Sciatic nerve (tissue), 2 donors: ENCODE results near the gene CRYGA. TPM values are rescaled to one million over a fixed set of nuclear protein-coding genes. Genes with fewer than 3 reads are reported as not detected.

Experiments
- ATAC-seq: fragments of 200-7000 bp; cut with Tn5 transposase; one replicate; pipeline ENCODE4 v1.9.1; 2020; ENCODE audit warnings: mild to moderate bottlenecking, moderate library complexity
- DNase-seq: peaks from one replicate; pipeline ENCODE4 v3.0.0-alpha.2; 2020; ENCODE audit warnings: low spot score
- intact Hi-C: fragments of 100-400 bp; cut with DNase I; formaldehyde crosslinking; loops from one replicate; pipeline ENCODE4 v1.14.2; 2022
- total RNA-seq: library from RNA; stranded (reverse); fragmentation: NEBNext Ultra II Directional; extraction: Animal tissue kit (Norgen Biotek cat#: 25700); gene quantifications from one replicate; pipeline ENCODE4 v1.2.1, GENCODE V29; 2021
- donor health status: DM: no; HTN: no; CAD: no.
- donor health status: DM: no; HTN: no; CAD: no.

The CRYGA gene, protein sequence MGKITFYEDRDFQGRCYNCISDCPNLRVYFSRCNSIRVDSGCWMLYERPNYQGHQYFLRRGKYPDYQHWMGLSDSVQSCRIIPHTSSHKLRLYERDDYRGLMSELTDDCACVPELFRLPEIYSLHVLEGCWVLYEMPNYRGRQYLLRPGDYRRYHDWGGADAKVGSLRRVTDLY
- not detected for total RNA-seq

DNA sequence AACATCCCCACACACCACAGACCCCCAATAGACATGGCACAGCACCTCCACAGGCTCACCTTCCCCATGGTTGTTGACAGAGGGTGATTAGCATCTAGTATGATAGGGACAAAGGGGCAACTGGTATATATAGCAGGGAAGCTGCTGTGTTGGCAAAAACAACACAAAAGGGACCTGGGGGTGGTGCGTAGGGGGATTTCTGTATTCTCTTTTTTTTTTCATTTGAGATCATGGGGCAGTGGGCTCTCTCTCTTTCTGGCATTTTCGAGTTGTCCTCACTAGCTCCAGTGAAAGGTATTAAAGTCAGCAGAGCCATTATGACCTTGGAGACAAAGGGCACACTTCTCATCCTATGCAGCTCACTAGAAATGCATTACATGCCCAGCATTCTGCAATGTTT, at the start of gene CRYGA:
TSS of gene CRYGA (minus strand) at position 101 of the 400 bp plus-strand sequence. CDS start at position 68, 33 bp downstream.
- intact Hi-C loops, result no loop called here
- no peak for DNase-seq
- no peak for ATAC-seq

DNA sequence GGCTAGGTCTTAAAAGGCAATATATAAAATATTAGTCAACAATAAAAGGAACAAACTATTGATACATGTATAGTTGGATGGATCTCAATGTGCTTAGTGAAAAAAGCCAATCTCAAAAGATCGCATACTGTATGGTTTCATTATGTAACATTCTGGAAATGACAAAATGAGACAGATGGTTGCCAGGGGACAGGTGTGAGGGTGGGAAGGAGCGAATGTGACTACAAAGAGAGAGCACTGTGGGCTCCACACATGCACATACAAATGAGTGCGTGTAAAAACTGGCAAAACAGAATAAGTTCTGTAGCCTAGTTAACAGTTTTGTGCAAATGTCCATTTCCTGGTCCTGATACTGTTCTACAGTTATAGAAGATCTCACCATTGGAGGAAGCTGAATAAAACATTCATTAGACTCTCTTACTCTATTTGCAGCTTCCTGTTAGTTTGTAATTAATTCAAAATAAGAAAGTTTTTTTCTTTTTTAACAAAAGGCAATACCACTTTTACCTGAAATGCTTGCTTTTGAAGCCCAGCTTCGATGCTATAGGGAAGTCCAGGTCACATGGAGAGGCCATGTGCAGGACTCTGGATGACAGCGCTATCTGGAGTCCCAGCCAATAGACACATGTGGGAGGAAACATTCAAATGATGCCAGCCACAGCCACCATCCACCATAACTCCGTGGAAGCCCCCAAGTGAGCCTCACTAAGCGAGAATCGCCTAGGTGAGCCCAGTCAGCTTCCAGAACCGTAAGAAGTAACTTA, 47.5 kb upstream of the CRYGA start:
- DNase-seq (no peak), ATAC-seq (no peak)
- intact Hi-C loops, result no loop called here

- DNase-seq (no peak), ATAC-seq (no peak)
- intact Hi-C loops, result no loop called here
Measured at GRCh38 chr2:208208335-208209085, 45.1 kb upstream of the CRYGA start.

GRCh38 chr2:208207769-208208168, 44.4 kb upstream of the CRYGA start:
- DNase-seq (no peak), ATAC-seq (no peak)
- intact Hi-C loops, result no loop called here

DNA sequence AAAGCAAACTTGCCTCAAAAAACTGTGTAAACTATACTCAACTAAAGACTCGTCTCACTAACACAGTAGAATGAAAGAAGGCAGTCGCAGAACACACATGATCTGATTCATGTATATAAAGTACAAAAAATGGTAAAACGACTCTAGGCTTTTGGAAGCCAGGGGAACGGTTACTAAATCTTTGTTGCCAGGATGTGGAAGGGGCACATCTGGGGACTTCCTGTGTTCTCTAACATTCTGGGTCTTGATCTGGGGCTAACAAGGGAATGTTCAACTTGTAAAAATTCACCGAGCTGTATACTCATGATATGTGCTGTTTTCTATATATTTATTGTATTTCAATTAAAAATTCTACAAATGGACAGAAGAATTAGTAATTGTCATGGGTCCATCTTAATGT, 40.8 kb upstream of the CRYGA start:
- DNase-seq (no peak), ATAC-seq (no peak)
- intact Hi-C loops, result no loop called here

GRCh38 chr2:208195531-208195930, 32.1 kb upstream of the CRYGA start:
- DNase-seq, result no peak
- no peak for ATAC-seq
- intact Hi-C loops, result no loop called here

DNA sequence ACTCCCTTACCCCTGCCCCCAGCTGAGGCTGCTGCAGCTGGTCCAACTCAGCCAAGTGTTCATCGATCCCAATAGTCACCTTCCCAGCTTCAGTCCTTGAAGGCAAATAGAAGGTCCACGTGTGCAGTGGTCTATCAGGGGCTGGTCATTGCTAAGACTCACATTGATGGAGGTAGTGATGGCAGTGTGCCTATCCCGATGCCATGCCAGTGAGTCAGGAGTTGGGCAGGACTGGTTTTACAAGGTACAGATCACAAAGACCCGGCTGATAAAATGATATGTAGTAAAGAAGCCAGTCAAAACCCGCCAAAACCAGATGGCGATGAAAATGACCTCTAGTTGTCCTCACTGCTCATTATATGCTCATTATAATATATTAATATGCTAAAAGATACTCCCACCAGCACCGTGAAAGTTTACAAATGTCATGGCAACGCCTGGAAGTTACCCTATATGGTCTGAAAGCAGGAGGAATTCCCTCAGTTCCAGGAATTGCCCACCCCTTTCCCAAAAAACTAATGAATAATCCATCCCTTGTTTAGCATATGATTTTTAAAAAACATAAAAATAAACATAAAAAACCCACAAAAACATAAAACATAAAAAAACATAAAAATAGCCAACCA, 29.3 kb upstream of the CRYGA start:
- no peak for ATAC-seq
- intact Hi-C loops, result no loop called here

GRCh38 chr2:208189810-208190503, 26.6 kb upstream of the CRYGA start, which contains the start of gene C2orf80:
C2orf80 (minus strand) TSS chr2:208190030; CDS start chr2:208186986, 3,044 bp downstream.
- intact Hi-C loops, result no loop called here
- no peak for DNase-seq
- no peak for ATAC-seq

More for the DNA sequence above, 29.3 kb upstream of the CRYGA start:
- DNase-seq, result no peak

- DNase-seq (no peak), ATAC-seq (no peak)
- intact Hi-C loops, result no loop called here
Measured at GRCh38 chr2:208189069-208189809, 25.9 kb upstream of the CRYGA start.

- intact Hi-C loops, result no loop called here
- no peak for ATAC-seq
Measured at GRCh38 chr2:208186893-208187292, 23.5 kb upstream of the CRYGA start.

GRCh38 chr2:208186465-208186864, 23.1 kb upstream of the CRYGA start:
- intact Hi-C loops, result no loop called here
- ATAC-seq (no peak), DNase-seq (no peak)

More at GRCh38 chr2:208186893-208187292, 23.5 kb upstream of the CRYGA start:
- DNase-seq, result no peak

- DNase-seq (no peak), ATAC-seq (no peak)
- intact Hi-C loops, result no loop called here
Measured at GRCh38 chr2:208183972-208184705, 20.8 kb upstream of the CRYGA start.

DNA sequence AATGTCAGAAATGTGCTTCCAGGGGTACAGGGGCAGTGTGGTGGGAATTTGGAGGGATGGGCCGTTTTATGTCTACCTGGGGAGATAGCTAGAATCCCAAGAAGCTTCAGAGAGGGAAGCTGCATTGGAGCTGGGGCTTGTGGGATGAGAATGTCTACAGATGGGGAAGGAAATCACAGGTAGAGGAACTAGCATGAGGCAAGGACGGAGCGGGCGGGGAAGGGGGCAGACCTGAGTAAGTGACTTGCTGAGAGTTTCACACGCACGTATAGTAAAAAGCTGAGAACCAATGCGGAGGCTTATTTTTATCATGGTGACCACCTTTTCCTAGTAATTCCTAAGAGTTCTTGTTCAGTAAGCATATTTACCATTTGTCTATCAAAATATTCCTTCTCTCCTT, 20.1 kb upstream of the CRYGA start:
- DNase-seq (no peak), ATAC-seq (no peak)
- intact Hi-C loops, result no loop called here

GRCh38 chr2:208182835-208183234, 19.4 kb upstream of the CRYGA start:
- ATAC-seq (no peak), DNase-seq (no peak)
- intact Hi-C loops, result no loop called here

DNA sequence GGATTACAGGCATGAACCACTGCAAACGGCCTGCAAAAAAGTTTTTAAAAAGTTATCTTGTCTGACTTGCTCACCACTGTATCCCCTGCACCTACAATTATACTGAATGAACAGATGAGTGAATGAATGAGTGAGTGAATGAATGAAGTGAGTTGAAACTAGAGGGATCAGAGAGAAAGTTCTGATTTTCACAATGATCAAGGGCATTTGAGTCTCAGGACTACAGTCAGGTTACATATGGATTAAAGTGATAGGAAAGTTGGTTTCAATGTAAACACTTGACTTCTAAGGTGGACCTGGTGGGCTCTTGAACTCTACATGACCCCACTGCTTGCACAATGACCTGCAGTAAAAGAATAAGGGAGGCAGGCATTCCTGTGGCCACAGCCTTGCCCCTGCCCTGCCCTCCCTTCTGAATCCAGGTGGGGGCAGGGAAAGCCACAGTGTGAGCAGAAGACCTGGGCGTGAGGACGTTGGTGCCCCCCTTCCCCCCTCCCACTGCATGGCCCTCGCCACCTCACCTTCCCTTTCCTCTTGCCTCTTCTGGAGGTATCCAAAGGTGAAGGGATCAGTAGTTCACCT, 15.7 kb upstream of the CRYGA start:
- intact Hi-C loops, result no loop called here
- no peak for DNase-seq
- ATAC-seq, result no peak

- no peak for ATAC-seq
- no peak for DNase-seq
- intact Hi-C loops, result no loop called here
Measured at GRCh38 chr2:208175840-208176153, 12.4 kb upstream of the CRYGA start.

DNA sequence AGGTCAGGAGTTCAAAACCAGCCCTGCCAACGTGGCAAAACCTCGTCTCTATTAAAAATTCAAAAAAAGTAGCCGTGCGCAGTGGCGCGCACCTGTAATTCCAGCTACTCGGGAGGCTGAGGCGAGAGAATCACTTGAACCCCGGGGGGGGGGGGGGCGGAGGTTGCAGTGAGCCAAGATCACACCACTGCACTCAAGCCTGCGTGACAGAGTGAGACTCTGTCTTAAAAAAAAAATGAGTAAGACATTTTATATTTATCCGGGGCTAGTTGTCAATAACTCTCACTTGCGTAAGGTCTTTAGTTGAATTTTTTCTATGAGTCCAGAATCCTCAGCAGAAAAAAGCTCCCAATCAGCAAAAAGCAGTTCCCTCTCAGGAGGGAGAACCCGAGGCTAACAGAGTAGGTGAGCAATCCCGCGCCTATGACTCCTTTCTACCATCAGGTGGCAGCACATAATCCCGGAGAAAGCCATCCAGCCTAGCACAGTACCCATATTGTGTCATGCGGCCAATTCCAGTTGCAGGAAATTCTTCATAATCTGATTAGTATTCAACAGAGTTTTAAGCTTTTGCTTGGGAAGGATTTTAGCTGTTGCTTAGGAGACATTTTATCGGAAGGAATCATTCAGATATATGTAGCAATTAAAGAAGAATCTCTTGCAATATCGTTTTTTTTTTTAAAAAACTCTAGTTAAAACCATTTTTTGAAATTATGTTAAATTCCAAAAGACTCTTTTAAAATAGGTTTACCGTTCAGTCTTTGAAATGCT, 11.9 kb upstream of the CRYGA start:
- ATAC-seq, result peak; percentile 98
- intact Hi-C loops, result no loop called here
- DNase-seq, result peak; percentile 86
